ENCODE measurements around the gene FAM25C.
"Not testable (repeated sequence)": the region's sequence is repeated elsewhere in the genome, so short reads cannot be mapped to it uniquely, and the experiment has no call there.

The FAM25C gene

GRCh38 chr10:47999691-48000090 lies at the start of gene FAM25C:
Gene FAM25C, minus strand, starts transcription at chr10:47999791. Its CDS starts 26 bp downstream, at chr10:47999765.
- CTCF ChIA-PET; POLR2A ChIA-PET; DNase-seq (ENCODE audit: extremely low spot score): not testable (repeated sequence)

GRCh38 chr10:48044557-48044956 lies 45.0 kb upstream of the FAM25C start:
- CTCF ChIA-PET; POLR2A ChIA-PET; DNase-seq (ENCODE audit: extremely low spot score): not testable (repeated sequence)

DNA sequence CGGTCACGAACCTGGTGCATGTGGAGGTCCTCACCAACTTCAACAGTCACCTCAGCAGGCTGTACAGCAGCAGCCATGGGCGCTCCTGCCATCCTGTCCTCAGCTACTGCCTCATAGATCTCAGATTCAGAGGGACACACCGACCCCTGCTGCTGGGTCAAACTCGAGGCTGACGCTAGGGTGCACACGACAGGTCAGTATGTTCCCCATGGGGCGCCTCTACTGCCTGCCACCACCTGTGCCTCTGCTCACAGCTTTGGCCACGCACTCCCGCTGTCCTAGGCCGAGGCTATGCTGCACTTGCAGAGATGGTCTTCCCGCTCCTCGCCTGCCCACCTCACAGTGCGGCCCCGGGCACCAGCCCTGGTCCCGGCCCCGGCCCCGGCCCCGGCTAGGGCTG lies 31.8 kb upstream of the FAM25C start:
- POLR2A ChIA-PET; DNase-seq (ENCODE audit: extremely low spot score); CTCF ChIA-PET: not testable (repeated sequence)

- CTCF ChIA-PET; DNase-seq (ENCODE audit: extremely low spot score); POLR2A ChIA-PET: not testable (repeated sequence)
Measured at GRCh38 chr10:48002306-48002705, 2.7 kb upstream of the FAM25C start.

- POLR2A ChIA-PET; CTCF ChIA-PET; DNase-seq (ENCODE audit: extremely low spot score): not testable (repeated sequence)
Measured at GRCh38 chr10:47994045-47994444, 5.5 kb downstream of the FAM25C start.

DNA sequence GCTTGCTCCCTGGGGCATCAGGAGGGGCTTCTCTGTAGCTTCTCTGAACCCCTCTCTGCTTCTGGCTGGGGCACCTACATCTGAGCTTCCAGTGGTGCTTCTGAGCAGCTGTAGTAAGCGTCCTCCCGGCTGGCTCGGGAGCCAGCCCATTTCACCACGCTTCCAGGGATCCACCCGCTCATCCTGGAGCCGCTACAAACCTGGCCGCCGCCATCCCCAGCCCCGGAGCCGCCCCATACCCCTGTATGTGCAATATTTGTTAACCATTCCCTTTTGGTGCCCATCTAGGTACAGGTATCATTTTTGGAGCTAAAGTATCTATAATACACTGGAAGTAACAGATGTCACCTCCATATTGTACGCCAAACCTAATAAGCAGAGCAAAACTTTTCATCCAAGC lies 7.0 kb downstream of the FAM25C start:
- POLR2A ChIA-PET; DNase-seq (ENCODE audit: extremely low spot score): not testable (repeated sequence)

GRCh38 chr10:47991706-47992105 lies 7.9 kb downstream of the FAM25C start:
- POLR2A ChIA-PET; DNase-seq (ENCODE audit: extremely low spot score); CTCF ChIA-PET: not testable (repeated sequence)

More for the DNA sequence above, 7.0 kb downstream of the FAM25C start:
- CTCF ChIA-PET, result not testable (repeated sequence)

GRCh38 chr10:47990097-47990496 lies 9.5 kb downstream of the FAM25C start:
- DNase-seq (ENCODE audit: extremely low spot score); CTCF ChIA-PET; POLR2A ChIA-PET: not testable (repeated sequence)

GRCh38 chr10:47989542-47989950 lies 10.0 kb downstream of the FAM25C start:
- POLR2A ChIA-PET; DNase-seq (ENCODE audit: extremely low spot score); CTCF ChIA-PET: not testable (repeated sequence)

DNA sequence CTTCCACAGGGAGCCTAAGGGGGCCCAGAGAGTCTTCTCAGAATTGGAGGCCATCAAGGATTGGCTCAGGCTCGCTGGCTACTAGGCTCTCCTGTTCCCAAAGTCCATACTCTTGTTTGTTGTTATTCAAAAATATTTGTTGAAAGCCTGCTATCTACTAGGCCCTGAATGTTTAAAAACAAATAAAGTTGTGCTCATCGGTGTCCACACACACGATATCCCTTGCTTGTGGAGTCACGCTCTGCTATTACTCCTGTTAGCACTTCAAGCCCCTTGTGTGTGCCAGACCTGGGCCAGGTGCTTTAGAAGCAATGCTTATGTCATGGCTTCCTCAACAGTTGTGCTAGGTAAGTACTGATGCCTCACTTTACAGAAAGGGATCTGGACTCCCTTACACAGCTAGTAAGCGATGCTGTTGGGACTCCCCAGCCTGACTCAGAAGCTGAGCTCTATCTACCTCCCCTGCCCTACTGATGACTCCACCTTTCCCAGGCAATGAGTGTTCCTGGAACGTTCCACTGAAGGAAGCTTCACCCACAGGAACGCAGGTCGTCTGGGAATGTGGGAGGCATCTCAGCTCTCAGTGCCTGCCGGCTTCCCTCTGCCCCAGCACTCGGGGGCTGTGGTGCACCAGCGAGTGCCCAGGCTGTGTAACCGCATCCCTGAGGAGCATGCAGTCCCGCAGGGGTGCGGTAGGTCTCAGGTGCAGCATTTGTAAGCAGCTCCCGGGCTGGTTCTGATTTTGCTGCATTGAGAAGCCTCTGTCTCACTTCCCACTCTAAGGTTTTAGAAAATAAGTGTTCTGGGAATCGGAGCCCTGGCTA lies 10.7 kb downstream of the FAM25C start:
- POLR2A ChIA-PET; DNase-seq (ENCODE audit: extremely low spot score); CTCF ChIA-PET: not testable (repeated sequence)

DNA sequence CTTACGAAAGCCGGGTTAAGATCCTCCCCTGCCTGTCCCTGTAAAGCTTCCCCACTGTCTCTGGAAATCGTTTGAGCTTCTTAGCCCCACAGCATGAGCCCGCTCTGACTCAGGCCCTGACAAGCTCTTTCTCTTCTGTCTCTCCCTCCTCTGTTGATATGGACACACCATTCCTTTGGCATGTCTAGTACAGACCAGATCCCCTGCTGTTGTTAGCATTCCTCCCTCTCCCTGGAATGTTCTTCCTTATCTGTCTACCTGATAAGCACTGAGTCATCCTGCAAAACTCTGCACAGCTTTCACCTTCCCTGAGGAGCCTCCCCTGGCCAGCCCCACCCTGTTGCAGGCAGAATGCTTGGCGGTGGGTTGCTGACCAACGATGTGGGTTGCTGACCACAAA lies 11.6 kb downstream of the FAM25C start:
- CTCF ChIA-PET; POLR2A ChIA-PET; DNase-seq (ENCODE audit: extremely low spot score): not testable (repeated sequence)

GRCh38 chr10:47986413-47987230 lies 13.0 kb downstream of the FAM25C start:
- CTCF ChIA-PET; DNase-seq (ENCODE audit: extremely low spot score); POLR2A ChIA-PET: not testable (repeated sequence)
- peak; percentile 25; the same call in 1 of the 2 replicates for TF ChIP-seq L3MBTL2 (conservative IDR thresholded peaks at IDR 0.05)

DNA sequence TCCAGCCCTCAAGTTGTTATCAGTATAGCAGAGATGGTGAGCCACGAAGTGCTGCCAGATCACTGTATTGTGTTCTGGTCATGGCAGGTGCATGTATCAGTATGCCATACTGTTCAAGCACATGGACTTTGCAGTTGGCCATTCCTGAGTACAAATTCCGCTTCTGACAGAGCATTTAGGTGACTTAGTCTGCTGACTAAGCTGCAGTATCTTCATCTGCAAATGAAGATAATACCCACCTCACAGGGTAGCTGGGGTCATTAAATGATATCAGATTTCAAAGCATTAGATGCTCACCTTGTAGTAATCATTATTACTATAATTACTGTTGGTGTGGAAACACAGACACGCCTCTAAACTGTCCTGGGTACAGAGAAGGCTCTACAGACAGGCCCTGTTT lies 24.2 kb downstream of the FAM25C start:
- CTCF ChIA-PET; POLR2A ChIA-PET; DNase-seq (ENCODE audit: extremely low spot score): not testable (repeated sequence)

DNA sequence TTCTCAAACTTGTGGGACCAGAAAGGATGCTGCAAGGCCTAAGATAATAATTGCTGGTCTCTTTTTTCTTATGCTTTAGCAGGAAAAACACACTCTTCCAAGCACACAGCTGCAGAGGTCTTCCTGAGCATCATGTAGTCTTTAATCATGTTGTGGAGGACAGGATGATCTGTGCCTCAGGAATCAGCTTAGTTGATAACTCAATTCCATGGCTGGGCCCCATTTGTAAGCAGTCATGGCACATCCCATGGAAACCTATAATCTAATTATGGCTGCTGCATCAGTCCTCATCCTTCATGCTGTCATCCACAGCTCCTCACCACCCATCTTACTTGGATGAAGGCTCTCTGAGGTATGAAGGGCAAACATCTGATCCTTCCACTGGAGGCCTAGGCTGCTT lies 26.5 kb downstream of the FAM25C start:
- CTCF ChIA-PET; POLR2A ChIA-PET; DNase-seq (ENCODE audit: extremely low spot score): not testable (repeated sequence)

DNA sequence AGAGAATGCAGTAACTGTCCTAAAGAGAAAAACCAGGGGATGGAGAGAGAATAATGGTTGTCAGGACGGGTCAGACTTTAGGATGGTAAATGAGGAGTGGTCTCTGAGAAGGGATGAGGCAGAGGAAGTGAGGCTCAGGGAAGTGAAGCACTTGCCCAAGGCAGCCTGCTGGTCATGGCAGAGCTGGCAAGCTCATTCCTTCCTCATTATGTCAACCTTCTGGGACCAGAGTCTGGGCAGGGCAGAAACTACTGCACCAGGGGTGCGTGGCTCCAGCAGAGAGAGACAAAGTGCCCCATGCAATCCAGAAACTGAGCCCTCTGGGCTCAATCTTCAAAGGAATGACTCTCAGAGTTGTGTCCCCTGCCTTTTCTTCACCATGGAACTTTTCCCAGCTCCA lies 27.5 kb downstream of the FAM25C start:
- DNase-seq (ENCODE audit: extremely low spot score); CTCF ChIA-PET; POLR2A ChIA-PET: not testable (repeated sequence)

- CTCF ChIA-PET; POLR2A ChIA-PET; DNase-seq (ENCODE audit: extremely low spot score): not testable (repeated sequence)
Measured at GRCh38 chr10:47971598-47971997, 28.0 kb downstream of the FAM25C start.

DNA sequence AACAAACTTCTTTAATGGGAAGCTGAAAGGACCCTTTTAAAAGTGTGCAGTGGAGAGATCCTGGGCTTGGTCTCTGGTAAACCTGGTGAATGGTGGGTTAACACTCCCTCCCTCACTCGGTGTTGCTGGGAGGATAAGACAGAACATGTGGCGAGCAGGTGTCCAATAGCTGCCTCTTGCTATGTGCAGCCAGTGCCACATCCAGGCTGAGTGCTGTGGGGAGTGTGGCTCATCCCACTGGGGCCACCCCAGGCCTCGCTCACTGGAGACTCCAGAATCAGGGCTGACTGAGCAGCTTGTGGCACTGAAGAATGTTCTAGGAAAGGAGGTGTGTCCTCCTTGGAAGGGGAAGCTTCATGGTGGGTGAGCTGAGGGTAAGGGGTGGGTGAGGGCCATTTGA lies 29.5 kb downstream of the FAM25C start:
- CTCF ChIA-PET; DNase-seq (ENCODE audit: extremely low spot score); POLR2A ChIA-PET: not testable (repeated sequence)

DNA sequence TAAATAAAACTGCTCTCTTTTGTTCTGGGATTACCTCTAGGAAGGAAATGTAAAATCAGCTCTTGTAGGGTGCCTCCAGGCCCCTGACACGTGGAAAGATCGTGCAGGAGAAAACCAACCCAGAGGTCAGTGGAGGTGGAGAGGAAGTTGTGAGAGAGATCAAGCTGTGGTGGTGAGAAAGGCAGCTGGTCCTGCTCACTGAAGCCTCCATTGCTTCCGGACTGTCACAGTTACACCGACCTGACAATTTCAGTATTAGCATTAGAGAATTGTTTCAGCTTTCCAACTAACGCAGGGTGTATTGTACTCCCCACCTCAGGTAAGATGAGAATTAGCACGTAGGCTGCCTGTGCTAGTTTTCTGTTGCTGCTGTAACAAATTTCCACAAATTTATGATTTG lies 30.6 kb downstream of the FAM25C start:
- DNase-seq (ENCODE audit: extremely low spot score); POLR2A ChIA-PET; CTCF ChIA-PET: not testable (repeated sequence)

DNA sequence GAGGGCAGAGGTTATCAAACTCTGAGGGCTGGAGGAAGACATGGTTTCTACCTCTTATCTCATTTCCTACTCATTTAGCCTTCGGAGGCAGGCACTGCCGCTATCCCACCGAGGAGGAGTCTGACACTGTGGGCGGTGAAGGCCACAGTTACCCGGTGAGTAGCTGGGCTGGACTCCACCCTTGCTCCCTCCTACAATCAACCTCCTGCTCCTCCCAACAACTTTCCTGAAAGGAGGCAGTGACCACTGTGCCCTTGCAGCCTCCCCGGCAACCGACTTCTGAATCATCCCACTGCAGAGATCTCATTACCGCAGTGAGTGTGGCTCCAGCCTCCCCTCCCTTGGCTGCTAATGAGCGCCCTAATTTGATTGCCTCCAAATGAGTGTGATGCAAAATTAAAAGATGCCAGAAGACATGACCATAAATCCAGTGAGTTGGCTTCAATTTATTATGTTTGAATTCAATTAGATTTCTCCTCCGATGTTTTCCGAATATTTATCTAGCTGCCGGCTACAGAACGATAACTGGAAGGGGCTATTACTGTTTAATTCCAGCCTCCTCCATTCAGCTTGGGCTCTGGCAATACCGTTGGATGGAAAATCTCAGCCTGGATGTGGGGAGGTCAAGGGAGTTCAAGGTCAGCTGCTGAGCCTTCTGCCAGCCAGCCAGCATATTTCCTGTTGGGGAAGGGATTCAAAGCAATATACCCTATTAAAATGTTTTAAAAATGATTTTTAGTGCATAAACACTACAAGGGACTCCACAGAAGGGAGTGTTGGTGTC lies 35.1 kb downstream of the FAM25C start:
- POLR2A ChIA-PET; DNase-seq (ENCODE audit: extremely low spot score); CTCF ChIA-PET: not testable (repeated sequence)

Measured in HEK293T (cell line).